GM21390 (cell line): Measurements from ENCODE around the gene MTMR2.

Source experiments
- ATAC-seq: cut with Tn5 transposase; IDR thresholded peaks from one replicate; pipeline ENCODE4 v1.9.1; 2021; ENCODE audit not compliant: unreplicated experiment

Gene MTMR2

DNA sequence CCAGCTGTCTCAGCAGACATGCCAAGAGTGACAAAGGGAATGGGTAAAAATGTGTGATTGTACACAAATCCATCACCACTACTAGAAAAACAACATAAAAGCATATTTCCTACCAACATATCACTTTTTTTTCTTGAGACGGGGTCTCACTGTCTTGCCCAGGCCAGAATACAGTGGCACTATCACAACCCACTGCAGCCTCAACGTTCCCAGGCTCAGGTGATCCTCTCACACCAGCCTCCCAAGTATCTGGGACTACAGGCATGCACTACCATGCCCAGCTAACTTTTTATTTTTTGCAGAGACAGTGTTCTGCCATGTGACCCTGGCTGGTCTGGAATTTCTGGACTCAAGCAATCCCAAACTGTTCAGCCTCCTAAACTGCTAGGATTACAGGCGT is 5.2 kb downstream of the MTMR2 start:
- no peak for ATAC-seq

DNA sequence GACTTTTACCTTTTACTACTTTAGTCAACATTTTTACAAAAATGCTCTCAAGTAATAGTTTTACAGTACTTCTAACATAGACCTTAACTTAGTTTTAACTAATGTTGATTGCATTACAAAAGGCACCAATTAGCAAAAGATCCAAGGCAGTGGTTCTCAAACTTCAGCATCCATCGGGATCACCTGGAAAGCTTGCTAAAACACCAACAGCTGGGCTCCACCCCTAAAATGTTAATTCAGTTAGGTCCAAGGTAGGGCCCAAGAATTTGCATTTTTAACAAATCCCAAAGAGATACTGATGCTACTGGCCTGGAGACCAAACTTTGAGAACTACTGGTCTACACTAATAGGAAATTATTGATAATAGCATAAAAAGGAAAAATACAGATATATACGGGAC is 5.9 kb downstream of the MTMR2 start:
- no peak for ATAC-seq

- ATAC-seq: no peak
Observed at GRCh38 chr11:95917193-95918036, 6.5 kb downstream of the MTMR2 start.

- no peak for ATAC-seq
Observed at GRCh38 chr11:95916049-95916448, 7.9 kb downstream of the MTMR2 start.

GRCh38 chr11:95915051-95915450 is 8.9 kb downstream of the MTMR2 start:
- ATAC-seq: no peak

DNA sequence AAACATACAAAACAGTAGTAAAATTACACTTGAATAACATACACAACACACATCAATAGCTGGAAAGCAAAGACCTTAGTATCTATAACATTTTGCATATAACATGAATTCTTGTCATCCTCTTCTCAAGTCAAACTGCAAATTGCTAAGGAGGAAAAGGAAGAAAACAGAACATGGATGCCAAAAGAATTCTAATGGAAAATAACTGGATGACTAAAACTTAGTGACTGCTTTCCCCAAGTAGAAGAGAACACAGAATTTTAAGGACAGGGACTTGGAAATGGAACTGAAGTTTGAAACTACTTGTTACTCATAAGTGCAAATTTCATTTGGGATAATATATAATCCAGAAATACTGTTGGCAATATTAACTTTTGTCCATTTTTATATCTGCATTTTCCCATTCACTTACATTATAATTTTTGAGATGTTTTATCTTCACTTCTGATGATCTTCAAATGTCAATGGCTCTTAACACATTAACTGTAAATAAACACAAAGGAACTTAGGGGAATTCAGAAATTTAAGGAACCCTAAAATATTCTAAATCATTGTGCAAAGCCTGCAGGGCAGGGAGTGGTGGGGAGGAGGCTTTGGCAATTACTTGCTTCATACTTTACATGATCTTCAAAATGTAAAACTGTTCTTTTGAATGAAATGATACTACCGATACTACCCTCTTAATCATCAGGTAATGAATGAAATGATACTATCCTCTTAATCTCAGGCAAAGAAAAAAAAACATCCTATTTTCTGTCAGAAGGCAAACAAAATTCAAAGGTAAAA is 9.9 kb downstream of the MTMR2 start:
- no peak for ATAC-seq

DNA sequence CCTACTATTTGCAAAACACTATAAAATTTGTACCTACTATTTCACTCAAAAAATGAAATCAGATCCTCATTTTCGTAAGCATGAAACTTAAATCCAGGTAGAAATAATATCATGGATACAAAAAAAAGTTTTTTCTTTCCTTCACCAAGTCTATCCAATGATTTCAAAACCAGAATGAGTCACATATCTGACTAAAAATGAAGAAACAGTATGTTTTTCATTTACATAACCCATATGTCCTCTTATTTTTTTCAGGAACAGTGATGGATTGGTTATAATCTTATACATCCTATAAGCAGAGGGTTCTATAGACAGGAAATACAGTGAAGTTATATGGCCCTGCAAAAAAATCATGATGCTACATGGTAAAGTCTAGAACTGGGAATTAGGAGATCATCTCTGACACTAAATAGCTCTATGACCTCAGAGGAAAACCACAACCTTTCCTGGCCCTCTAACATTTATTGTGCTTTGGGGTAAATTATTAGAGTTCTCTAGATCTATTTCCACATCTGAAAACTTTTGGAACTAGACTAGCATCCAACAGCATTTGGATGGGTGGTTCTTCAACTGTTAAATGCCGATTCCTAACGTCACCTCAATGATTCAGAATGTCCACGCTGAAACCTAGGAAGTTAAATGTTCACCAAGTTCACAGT is 10.9 kb downstream of the MTMR2 start:
- ATAC-seq: no peak

DNA sequence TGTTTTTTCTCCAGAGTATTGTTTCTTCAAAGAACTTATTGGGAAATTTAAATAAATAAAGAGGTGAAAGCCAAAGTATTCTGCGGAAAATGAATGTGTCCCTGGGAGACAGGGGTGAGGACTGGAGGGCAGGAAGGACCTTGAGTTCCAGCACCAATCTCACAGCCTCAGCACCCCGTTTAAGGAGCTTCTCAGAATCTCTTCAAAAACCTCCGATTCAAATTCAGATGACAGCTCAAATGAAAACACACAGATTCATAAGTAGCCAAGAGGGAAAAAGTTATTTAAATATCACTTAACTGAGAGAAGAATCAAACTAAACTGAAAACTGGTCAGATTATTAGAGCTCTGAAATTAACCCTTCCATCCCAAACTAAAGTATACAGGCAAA is 12.5 kb downstream of the MTMR2 start:
- ATAC-seq: no peak

DNA sequence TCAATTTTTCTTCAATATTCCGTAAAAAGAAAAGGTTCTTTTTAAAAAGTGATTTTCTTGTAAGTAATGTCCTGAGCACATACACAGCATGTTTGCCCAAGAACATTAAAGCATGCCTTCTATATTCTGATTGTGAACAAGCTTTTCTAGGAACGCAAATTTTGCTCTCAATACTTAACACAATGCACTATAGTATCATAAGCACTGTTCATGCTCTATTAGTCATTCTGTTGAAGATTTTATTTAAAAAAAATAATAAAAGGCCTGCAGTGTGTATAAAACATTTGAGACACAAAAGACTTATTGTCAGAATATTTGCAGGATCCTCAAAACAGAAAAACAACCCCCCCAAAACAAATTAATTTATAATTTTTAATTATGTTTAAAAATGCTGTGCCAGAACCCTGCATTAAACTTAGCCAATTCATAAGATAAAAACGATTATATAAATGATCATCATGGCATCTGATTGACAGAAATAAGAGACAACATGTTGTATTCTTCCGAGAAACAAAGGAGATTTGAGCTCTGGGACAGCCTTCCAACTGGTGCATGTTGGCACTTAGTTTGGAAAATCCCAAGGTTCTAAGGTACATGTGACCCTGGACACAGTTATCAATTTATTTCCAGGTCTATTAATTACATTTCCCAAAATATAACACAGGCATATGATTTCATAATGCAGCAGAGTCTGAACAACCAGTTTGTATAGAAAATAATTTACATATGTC is 13.1 kb downstream of the MTMR2 start:
- ATAC-seq: no peak

GRCh38 chr11:95908826-95909225 is 15.1 kb downstream of the MTMR2 start:
- no peak for ATAC-seq

DNA sequence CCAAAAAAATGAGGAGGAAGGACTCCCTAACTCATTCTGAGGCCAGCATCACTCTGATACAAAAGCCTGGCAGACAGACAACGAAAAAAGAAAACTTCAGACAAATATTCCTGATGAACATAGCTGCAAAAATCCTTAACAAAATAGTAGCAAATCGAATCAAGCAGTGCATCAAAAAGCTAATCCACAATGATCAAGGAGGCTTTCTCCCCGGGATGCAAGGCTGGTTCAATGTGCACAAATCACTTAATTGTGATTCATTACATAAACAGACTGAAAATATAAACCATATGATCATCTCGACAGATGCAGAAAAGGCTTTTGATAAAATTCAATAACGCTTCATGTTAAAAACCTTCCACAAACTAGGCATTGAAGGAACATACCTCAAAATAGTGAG is 16.4 kb downstream of the MTMR2 start:
- no peak for ATAC-seq

DNA sequence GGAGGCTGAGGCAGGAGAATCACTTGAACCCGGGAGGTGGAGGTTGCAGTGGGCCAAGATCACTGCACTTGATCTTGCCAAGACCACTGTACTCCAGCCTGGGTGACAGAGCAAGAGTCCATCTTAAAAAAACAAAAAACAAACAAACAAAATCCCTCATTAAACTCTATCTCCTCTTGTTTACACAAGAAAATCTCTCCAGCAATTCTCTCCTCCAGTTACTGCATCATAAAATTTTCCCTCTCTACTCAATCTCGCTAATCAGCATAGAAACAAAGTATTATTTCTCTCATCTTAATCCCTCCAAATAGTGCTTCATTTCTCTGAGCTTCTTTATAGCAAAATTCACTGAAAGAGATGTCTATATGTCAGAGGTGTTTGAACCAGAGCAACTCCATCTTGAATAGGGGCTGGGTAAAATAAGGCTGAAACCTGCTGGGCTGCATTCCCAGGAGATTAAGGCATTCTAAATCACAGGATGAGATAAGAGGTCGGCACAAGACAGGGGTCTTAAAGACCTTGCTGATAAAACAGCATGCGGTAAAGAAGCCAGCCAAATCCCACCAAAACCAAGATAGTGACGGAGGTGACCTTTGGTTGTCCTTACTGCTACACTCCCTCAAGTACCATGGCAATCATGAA is 19.8 kb downstream of the MTMR2 start:
- ATAC-seq: no peak

- ATAC-seq: no peak
Observed at GRCh38 chr11:95898782-95899181, 25.1 kb downstream of the MTMR2 start.

DNA sequence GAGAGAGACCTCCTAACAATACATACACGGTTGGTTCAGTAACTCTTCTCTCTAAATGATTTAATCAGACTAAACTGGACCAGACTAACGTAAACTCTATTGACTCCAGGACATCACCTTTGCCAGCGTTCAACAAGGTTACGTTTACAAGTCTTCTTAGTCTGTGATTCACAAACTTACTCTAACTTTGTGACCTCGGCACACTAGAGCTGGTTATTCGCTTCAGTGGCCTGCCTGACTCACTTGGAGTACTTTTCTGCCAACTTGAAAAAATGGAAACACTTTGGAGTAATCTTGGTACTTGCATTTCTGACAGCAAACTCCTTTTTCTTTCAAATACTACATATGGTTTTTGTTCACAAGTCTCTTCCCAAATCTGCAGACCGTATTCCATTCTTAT is 26.2 kb downstream of the MTMR2 start:
- no peak for ATAC-seq

- ATAC-seq: no peak
Observed at GRCh38 chr11:95895815-95896214, 28.1 kb downstream of the MTMR2 start.

- ATAC-seq: no peak
Observed at GRCh38 chr11:95892892-95893570, 30.9 kb downstream of the MTMR2 start.

DNA sequence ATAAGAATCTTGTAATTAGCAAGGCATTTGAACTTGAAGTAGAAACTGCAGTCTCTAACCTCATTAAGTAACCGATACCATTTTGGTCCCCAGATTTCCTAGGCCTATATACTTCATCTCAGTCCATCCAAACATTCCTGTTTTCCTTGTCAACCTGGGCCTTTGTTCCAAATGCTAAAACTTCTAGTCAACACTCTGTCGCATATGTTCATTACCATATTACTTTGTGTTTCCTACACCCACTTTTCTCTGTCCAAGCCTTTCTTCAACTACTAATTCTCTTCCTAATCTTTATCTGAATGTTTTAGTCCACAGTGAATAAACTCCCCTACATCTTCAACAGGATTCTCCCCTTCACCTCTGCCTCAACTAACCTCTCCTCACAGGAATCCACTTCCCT is 31.4 kb downstream of the MTMR2 start:
- ATAC-seq: no peak

GRCh38 chr11:95891423-95892170 is 32.3 kb downstream of the MTMR2 start:
- no peak for ATAC-seq

DNA sequence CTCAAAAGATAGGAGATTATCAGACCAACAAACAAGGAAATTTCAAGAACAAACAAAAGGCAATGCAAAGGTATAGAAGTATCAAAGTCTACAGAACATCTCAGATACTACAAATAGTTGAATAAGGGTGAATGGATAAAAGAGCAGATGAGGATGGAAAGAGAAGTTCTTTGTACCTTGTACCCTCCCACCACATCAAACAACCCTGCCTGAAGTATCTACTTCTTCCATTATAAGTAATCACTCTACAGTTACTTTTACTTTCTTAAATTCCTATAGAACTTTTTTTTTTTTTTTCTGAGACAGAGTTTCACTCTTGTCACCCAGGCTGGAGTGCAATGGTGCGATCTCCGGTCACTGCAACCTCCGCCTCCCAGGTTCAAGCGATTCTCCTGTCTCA is 35.1 kb downstream of the MTMR2 start:
- no peak for ATAC-seq
